Middle frontal gyrus (tissue), 1 donor: ENCODE measurements around the gene C1orf174.

Experiments
- DNase-seq: peaks from one replicate; pipeline ENCODE4 v3.0.0-alpha.2; 2015; ENCODE audit warnings: low spot score; ENCODE audit errors: extremely low spot score

C1orf174 gene

GRCh38 chr1:3910049-3910731 is 10.1 kb upstream of the C1orf174 start:
- no peak for DNase-seq

GRCh38 chr1:3909615-3910014 is 9.5 kb upstream of the C1orf174 start:
- DNase-seq, result no peak

GRCh38 chr1:3908886-3909517 is 8.9 kb upstream of the C1orf174 start:
- DNase-seq, result no peak

GRCh38 chr1:3907621-3908165 is 7.6 kb upstream of the C1orf174 start:
- no peak for DNase-seq

GRCh38 chr1:3907031-3907534 is 7.0 kb upstream of the C1orf174 start:
- DNase-seq, result no peak

- no peak for DNase-seq
These were observed 6.6 kb upstream of the C1orf174 start for GRCh38 chr1:3906672-3907020.

GRCh38 chr1:3905953-3906671 is 6.0 kb upstream of the C1orf174 start:
- DNase-seq, result no peak

GRCh38 chr1:3905266-3905952 is 5.3 kb upstream of the C1orf174 start:
- DNase-seq, result no peak

- no peak for DNase-seq
These were observed 4.7 kb upstream of the C1orf174 start for GRCh38 chr1:3904843-3905185.

- DNase-seq, result no peak
These were observed 4.2 kb upstream of the C1orf174 start for GRCh38 chr1:3904006-3904842.

- DNase-seq, result no peak
These were observed 3.3 kb upstream of the C1orf174 start for GRCh38 chr1:3903141-3904005.

GRCh38 chr1:3902571-3903091 is 2.6 kb upstream of the C1orf174 start:
- no peak for DNase-seq

GRCh38 chr1:3902111-3902511 is 2.0 kb upstream of the C1orf174 start:
- DNase-seq, result no peak

GRCh38 chr1:3900969-3901529 is 977 bp upstream of the C1orf174 start:
- peak; percentile 89 for DNase-seq

- no peak for DNase-seq
These were observed 320 bp downstream of the C1orf174 start for GRCh38 chr1:3899754-3900149.

- DNase-seq, result no peak
These were observed 898 bp downstream of the C1orf174 start for GRCh38 chr1:3898994-3899753.

GRCh38 chr1:3898475-3898735 is 1.7 kb downstream of the C1orf174 start:
- DNase-seq, result no peak

GRCh38 chr1:3896396-3897000 is 3.6 kb downstream of the C1orf174 start:
- no peak for DNase-seq
